Mesenchymal stem cell (in vitro differentiated cells and primary cell): ENCODE results near the gene TJP1.

ENCODE experiments used
- DNase-seq: peaks from one replicate; pipeline ENCODE4 v3.0.0-alpha.2; 2013
- H2AFZ ChIP-seq: one replicate; pipeline ENCODE4 v1.6.1; 2013; ENCODE audit warnings: low read depth, mild to moderate bottlenecking, control low read depth, inconsistent platforms, low read length, moderate library complexity
- H2AK5ac ChIP-seq: 2 replicates; pipeline ENCODE4 v1.6.1; 2013; ENCODE audit warnings: low read length, moderate library complexity, mild to moderate bottlenecking, inconsistent platforms; ENCODE audit not compliant: severe bottlenecking
- H2BK120ac ChIP-seq: one replicate; pipeline ENCODE4 v1.6.1; 2013; ENCODE audit warnings: low read depth, mild to moderate bottlenecking, inconsistent platforms, low read length, moderate library complexity
- H2BK12ac ChIP-seq, 2 experiments: one replicate each; pipeline ENCODE4 v1.6.1; 2013; ENCODE audit warnings: inconsistent platforms in 2 of 2, low read length in 2 of 2, mild to moderate bottlenecking in 2 of 2, moderate library complexity in 2 of 2, control low read depth in 1 of 2
- H2BK15ac ChIP-seq: one replicate; pipeline ENCODE4 v1.6.1; 2013; ENCODE audit warnings: mild to moderate bottlenecking, low read depth, inconsistent platforms; ENCODE audit not compliant: poor library complexity, severe bottlenecking
- H2BK5ac ChIP-seq: 2 replicates; pipeline ENCODE4 v1.6.1; 2013; ENCODE audit warnings: low read depth, mild to moderate bottlenecking, low read length, control low read depth, inconsistent platforms; ENCODE audit not compliant: poor library complexity, severe bottlenecking
- H3K14ac ChIP-seq, 2 experiments: one replicate each; pipeline ENCODE4 v1.6.1; 2013; ENCODE audit warnings: inconsistent platforms in 2 of 2, low read length in 2 of 2, control low read depth in 1 of 2, mild to moderate bottlenecking in 1 of 2, moderate library complexity in 1 of 2
- H3K18ac ChIP-seq, 2 experiments: one replicate each; pipeline ENCODE4 v1.6.1; 2013; ENCODE audit warnings: inconsistent platforms in 2 of 2, low read length in 2 of 2, control low read depth in 1 of 2, low read depth in 1 of 2, mild to moderate bottlenecking in 1 of 2
- H3K23ac ChIP-seq, 2 experiments: one replicate each; pipeline ENCODE4 v1.6.1; 2013; ENCODE audit warnings: inconsistent platforms in 2 of 2, low read length in 2 of 2, mild to moderate bottlenecking in 2 of 2, moderate library complexity in 2 of 2, control low read depth in 1 of 2
- H3K27ac ChIP-seq: 2 replicates; pipeline ENCODE4 v1.5.1; 2013; ENCODE audit warnings: mild to moderate bottlenecking, moderate library complexity, low read length, control low read depth, inconsistent platforms; ENCODE audit not compliant: poor library complexity, severe bottlenecking
- H3K27me3 ChIP-seq, 2 experiments: 2 replicates each; pipeline versions ENCODE4 v1.6.1 to v1.7.0; 2013; ENCODE audit warnings: low read length in 2 of 2, mild to moderate bottlenecking in 2 of 2, moderate library complexity in 2 of 2, control low read depth in 1 of 2, inconsistent platforms in 1 of 2; ENCODE audit not compliant: control insufficient read depth in 1 of 2, insufficient read depth in 1 of 2
- H3K36me3 ChIP-seq, 2 experiments: 2 replicates each; pipeline versions ENCODE4 v1.6.1 to v1.7.0; 2013; ENCODE audit warnings: low read length in 2 of 2, control low read depth in 1 of 2, inconsistent platforms in 1 of 2, low read depth in 1 of 2, mild to moderate bottlenecking in 1 of 2; ENCODE audit not compliant: insufficient read depth in 2 of 2, control insufficient read depth in 1 of 2
- H3K4ac ChIP-seq, 2 experiments: one replicate each; pipeline ENCODE4 v1.6.1; 2013; ENCODE audit warnings: inconsistent platforms in 2 of 2, low read length in 2 of 2, mild to moderate bottlenecking in 2 of 2, moderate library complexity in 2 of 2, control low read depth in 1 of 2, low read depth in 1 of 2
- H3K4me1 ChIP-seq: 2 replicates; pipeline ENCODE4 v1.6.1; 2013; ENCODE audit warnings: low read depth, low read length, control low read depth; ENCODE audit not compliant: control insufficient read depth, insufficient read depth
- H3K4me2 ChIP-seq: 2 replicates; pipeline ENCODE4 v1.6.1; 2013; ENCODE audit warnings: low read length, mild to moderate bottlenecking, inconsistent platforms; ENCODE audit not compliant: poor library complexity, severe bottlenecking
- H3K4me3 ChIP-seq, 2 experiments: 2 replicates each; pipeline versions ENCODE4 v1.5.1 to v1.7.0; 2013; ENCODE audit warnings: low read length in 2 of 2, mild to moderate bottlenecking in 2 of 2, control low read depth in 1 of 2, low read depth in 1 of 2; ENCODE audit not compliant: insufficient read depth in 1 of 2
- H3K79me1 ChIP-seq: replicated peaks from 2 replicates; pipeline ENCODE4 v1.6.1; 2013; ENCODE audit warnings: mild to moderate bottlenecking, control low read depth, low read length, inconsistent platforms; ENCODE audit not compliant: poor library complexity, severe bottlenecking
- H3K9ac ChIP-seq: 2 replicates; pipeline ENCODE4 v1.7.0; 2013; ENCODE audit warnings: mild to moderate bottlenecking, low read length, moderate library complexity
- H3K9me3 ChIP-seq: 2 replicates; pipeline ENCODE4 v1.7.0; 2013; ENCODE audit warnings: mild to moderate bottlenecking, low read length; ENCODE audit not compliant: control insufficient read depth
- H4K8ac ChIP-seq: one replicate; pipeline ENCODE4 v1.6.1; 2013; ENCODE audit warnings: inconsistent platforms, mild to moderate bottlenecking, low read length, moderate library complexity
- H4K91ac ChIP-seq: one replicate; pipeline ENCODE4 v1.6.1; 2013; ENCODE audit warnings: mild to moderate bottlenecking, low read length, inconsistent platforms
- WGBS: methylation state at CpG from one replicate; pipeline ENCODE4 v1.1.7; 2013; ENCODE audit warnings: mixed read lengths; 5-methylcytosine and 5-hydroxymethylcytosine counted together

The TJP1 gene

GRCh38 chr15:29681166-29681845 is 141.0 kb downstream of the TJP1 start:
- no peak for DNase-seq
- Histone ChIP-seq H3K36me3 (peaks cover 0 to 3% of the 10 kb centered on the region in 2 experiments), H3K4ac (no peak overlapping the region), H4K8ac (no peak overlapping the region), H3K4me1 (peaks cover 18% of the 10 kb centered on the region), H3K9ac (no peak overlapping the region), H3K4me3 (no peak overlapping the region), H3K9me3 (no peaks in the 10 kb centered on the region), H3K79me1 (no peaks in the 10 kb centered on the region), H2AFZ (no peak overlapping the region), H2BK12ac (no peak overlapping the region), H4K91ac (no peak overlapping the region), H2AK5ac (no peak overlapping the region), H3K4me2 (no peak overlapping the region), H2BK120ac (no peak overlapping the region), H3K14ac (no peak overlapping the region), H3K18ac (no peak overlapping the region), H2BK5ac (no peak overlapping the region), H3K27ac (no peak overlapping the region), H2BK15ac (no peak overlapping the region), H3K23ac (no peak overlapping the region), H3K27me3 (peaks cover 0 to 20% of the 10 kb centered on the region in 2 experiments)
- 91% methylated on average over 15 of the region's 15 CpGs for WGBS

DNA sequence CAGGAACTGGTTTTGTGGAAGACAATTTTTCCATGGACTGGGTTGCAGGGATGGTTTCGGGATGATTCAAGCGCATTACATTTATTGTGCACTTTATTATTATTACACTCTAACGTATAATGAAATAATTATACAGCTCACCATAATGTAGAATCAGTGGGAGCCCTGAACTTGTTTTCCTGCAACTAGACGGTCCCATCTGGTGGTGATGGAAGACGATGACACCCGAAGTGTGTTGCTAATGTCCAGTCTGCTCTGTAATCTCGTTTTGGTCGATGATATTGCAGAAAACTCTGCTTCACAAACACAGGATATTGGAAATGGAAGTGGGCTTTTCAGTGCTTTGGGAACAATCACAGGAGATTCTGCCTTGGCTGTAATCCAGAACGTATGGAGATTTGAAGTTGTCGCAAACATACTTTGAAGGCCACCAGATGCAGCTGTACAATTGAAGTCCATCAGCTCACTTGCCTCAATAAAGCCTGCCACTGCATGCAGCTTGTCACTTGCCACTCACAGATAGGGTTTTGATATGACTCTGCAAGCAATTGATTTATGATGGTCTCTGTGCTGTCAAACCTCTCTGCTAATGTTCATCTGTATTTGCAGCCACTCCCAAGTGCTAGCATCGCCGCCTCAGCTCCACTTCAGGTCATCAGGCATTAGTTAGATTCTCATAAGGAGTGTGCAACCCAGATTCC is 141.7 kb downstream of the TJP1 start:
- Histone ChIP-seq H3K9me3 (no peaks in the 10 kb centered on the region), H3K4me1 (peaks cover 21% of the 10 kb centered on the region), H2BK15ac (no peak overlapping the region), H3K4me2 (no peak overlapping the region), H2AK5ac (no peak overlapping the region), H2BK12ac (no peak overlapping the region), H3K18ac (no peak overlapping the region), H3K27ac (no peak overlapping the region), H2BK5ac (no peak overlapping the region), H3K79me1 (no peaks in the 10 kb centered on the region), H4K8ac (no peak overlapping the region), H4K91ac (no peak overlapping the region), H3K36me3 (peaks cover 0 to 3% of the 10 kb centered on the region in 2 experiments), H3K4me3 (no peak overlapping the region), H3K4ac (no peak overlapping the region), H2AFZ (no peak overlapping the region), H2BK120ac (no peak overlapping the region), H3K27me3 (peaks cover 4 to 20% of the 10 kb centered on the region in 2 experiments), H3K23ac (no peak overlapping the region), H3K14ac (no peak overlapping the region), H3K9ac (no peak overlapping the region)
- WGBS, result 77% methylated on average over 10 of the region's 12 CpGs
- DNase-seq, result no peak

DNA sequence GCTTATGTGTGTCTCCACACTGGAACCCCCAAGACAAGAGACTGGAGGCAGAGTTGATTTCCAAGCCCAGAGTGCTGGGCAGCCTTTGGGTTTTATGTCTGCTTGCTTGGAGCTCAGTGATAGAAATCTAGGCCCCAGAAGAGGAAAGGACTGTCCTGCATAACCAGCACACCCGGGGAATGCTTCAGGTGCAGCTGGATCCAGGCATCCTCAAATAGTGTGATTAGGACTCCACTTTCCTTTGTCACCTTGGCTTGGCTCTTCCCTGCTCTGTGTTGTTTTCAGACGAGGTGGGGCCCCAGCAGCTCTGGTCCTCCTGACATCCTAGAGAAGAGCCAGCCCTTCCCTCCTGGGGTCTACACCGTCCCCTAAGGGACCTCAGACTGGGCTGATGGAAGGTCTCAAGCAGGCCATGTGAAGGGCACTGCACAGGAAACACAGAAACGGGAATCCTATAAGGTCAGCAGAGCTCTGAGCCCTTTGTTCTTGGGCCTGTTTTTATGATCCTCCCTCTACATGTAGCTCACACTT is 143.7 kb downstream of the TJP1 start:
- no peak overlapping the region for H3K18ac ChIP-seq
- H2AFZ ChIP-seq, result no peak overlapping the region
- H3K4me3 ChIP-seq, result no peak overlapping the region
- H4K91ac ChIP-seq, result no peak overlapping the region
- DNase-seq, result no peak
- H3K9ac ChIP-seq, result no peak overlapping the region
- H3K27ac ChIP-seq, result no peak overlapping the region
- H2BK15ac ChIP-seq, result no peak overlapping the region
- H3K4me2 ChIP-seq, result no peak overlapping the region
- no peak overlapping the region for H4K8ac ChIP-seq
- H3K14ac ChIP-seq, result no peak overlapping the region
- no peak overlapping the region for H3K4ac ChIP-seq
- H3K36me3 ChIP-seq, result peaks cover 0 to 3% of the 10 kb centered on the region in 2 experiments
- H3K9me3 ChIP-seq, result no peaks in the 10 kb centered on the region
- no peak overlapping the region for H2BK5ac ChIP-seq
- H3K23ac ChIP-seq, result no peak overlapping the region
- peaks cover 8 to 20% of the 10 kb centered on the region in 2 experiments for H3K27me3 ChIP-seq
- 77% methylated on average over 4 of the region's 4 CpGs for WGBS
- no peak overlapping the region for H2BK120ac ChIP-seq
- no peak overlapping the region for H2BK12ac ChIP-seq
- no peak overlapping the region for H2AK5ac ChIP-seq
- no peaks in the 10 kb centered on the region for H3K79me1 ChIP-seq
- H3K4me1 ChIP-seq, result peaks cover 25% of the 10 kb centered on the region

- H3K14ac ChIP-seq, result peak overlapping the region in 1 of 2 experiments; percentile 26
- no peak overlapping the region for H2AK5ac ChIP-seq
- H3K23ac ChIP-seq, result no peak overlapping the region
- peaks cover 25% of the 10 kb centered on the region for H3K4me1 ChIP-seq
- WGBS, result 86% methylated on average over 6 of the region's 10 CpGs
- H3K4me3 ChIP-seq, result no peak overlapping the region
- no peak overlapping the region for H2BK120ac ChIP-seq
- no peak overlapping the region for H2AFZ ChIP-seq
- peak overlapping the region in 1 of 2 experiments; percentile 21 for H2BK12ac ChIP-seq
- no peak overlapping the region for H3K4ac ChIP-seq
- H3K4me2 ChIP-seq, result no peak overlapping the region
- peaks cover 0 to 3% of the 10 kb centered on the region in 2 experiments for H3K36me3 ChIP-seq
- H4K8ac ChIP-seq, result no peak overlapping the region
- no peak overlapping the region for H3K9ac ChIP-seq
- no peak overlapping the region for H2BK5ac ChIP-seq
- peaks cover 8 to 20% of the 10 kb centered on the region in 2 experiments for H3K27me3 ChIP-seq
- DNase-seq, result no peak
- H3K18ac ChIP-seq, result no peak overlapping the region
- H4K91ac ChIP-seq, result no peak overlapping the region
- no peak overlapping the region for H3K27ac ChIP-seq
- no peak overlapping the region for H2BK15ac ChIP-seq
- H3K79me1 ChIP-seq, result no peaks in the 10 kb centered on the region
- H3K9me3 ChIP-seq, result no peaks in the 10 kb centered on the region
Measured at GRCh38 chr15:29677871-29678461, 144.3 kb downstream of the TJP1 start.
